Measurements from ENCODE around the gene TUT4.

Gene TUT4

GRCh38 chr1:52554267-52554640, 1.4 kb upstream of the TUT4 start:
- no peak for TF ChIP-seq ZNF274 (IDR thresholded peaks at IDR 0.05; ENCODE audit: low read depth, low read length)
- peak overlapping the region; percentile 86; the same call in 1 of the 2 replicates for H3K4me3 ChIP-seq (ENCODE audit: low read length)

DNA sequence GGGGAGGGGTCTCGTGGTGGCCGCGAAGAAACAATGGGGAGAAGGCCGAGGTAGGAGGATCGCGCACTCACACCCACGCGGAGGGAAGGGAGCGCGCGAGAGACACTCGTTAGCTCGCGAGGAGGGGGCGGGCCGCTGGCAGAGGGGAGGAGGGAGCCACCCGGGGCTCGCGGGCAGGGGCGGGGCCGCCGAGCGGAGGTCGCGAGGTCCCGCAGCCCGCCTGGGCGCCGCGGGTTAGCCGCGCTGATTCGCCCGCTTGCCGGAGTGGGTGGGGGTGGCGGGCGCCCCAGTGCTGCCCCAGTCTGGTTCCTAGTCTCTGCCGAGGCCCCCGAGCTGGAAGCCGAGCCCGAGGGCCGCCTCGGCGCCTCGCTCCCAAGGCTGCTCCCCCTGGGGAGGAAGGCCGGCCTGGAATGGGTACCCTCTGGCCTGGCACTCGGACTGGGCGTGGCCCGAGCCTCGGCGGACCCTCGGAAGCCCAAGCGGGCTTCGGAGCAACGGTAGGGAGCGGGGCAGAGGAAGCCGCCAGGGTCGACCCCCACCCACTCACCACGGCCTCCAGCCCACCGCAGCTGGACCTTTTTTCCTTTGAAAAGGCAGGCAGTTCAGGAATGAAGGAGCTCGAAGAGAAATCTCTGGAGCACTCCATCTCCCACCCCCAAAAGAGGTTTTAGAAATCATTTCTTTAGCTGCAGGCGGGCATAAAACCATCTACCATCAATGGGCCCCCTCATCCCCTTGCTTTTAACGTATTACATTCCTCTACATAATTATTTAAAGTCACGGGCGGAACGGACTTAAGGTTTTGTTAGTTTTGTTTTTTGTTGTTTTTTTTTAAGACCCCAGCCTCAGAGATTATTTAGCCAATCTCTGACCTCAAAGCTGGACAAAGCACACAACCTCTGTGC, 722 bp upstream of the TUT4 start:
- H3K4me3 ChIP-seq (ENCODE audit: low read length), result peak overlapping the region; percentile 86
- no peak for TF ChIP-seq ZNF274 (IDR thresholded peaks at IDR 0.05; ENCODE audit: low read depth, low read length)

- peak overlapping the region; percentile 86 for H3K4me3 ChIP-seq (ENCODE audit: low read length)
- TF ChIP-seq ZNF274 (IDR thresholded peaks at IDR 0.05; ENCODE audit: low read depth, low read length), result no peak
Observed at GRCh38 chr1:52552236-52552504, 722 bp downstream of the TUT4 start.

GRCh38 chr1:52551507-52552235, 1.2 kb downstream of the TUT4 start:
- peak overlapping the region; percentile 86 for H3K4me3 ChIP-seq (ENCODE audit: low read length)
- no peak for TF ChIP-seq ZNF274 (IDR thresholded peaks at IDR 0.05; ENCODE audit: low read depth, low read length)

GRCh38 chr1:52550447-52550846, 2.4 kb downstream of the TUT4 start:
- no peak overlapping the region for H3K4me3 ChIP-seq (ENCODE audit: low read length)
- TF ChIP-seq ZNF274 (IDR thresholded peaks at IDR 0.05; ENCODE audit: low read depth, low read length), result no peak

GRCh38 chr1:52549267-52549666, 3.6 kb downstream of the TUT4 start:
- TF ChIP-seq ZNF274 (IDR thresholded peaks at IDR 0.05; ENCODE audit: low read depth, low read length), result no peak
- no peak overlapping the region for H3K4me3 ChIP-seq (ENCODE audit: low read length)

DNA sequence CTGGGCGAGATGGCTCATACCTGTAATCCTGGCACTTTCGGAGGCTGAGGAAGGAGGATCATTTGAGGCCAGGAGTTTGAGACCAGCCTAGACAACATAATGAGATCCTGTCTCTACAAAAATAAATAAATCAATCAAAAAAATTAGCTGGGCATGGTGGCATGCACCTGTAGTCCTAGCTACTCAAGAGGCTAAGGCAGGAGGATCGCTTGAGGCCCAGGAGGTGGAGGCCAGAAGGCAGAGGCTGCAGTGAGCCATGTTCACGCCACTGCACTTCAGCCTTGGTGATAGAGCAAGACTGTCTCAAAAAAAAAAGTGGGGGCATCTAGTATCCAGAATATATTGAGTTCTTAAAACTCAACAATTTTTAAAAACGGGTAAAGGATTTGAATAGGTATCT, 6.0 kb downstream of the TUT4 start:
- no peak for TF ChIP-seq ZNF274 (IDR thresholded peaks at IDR 0.05; ENCODE audit: low read depth, low read length)
- no peak overlapping the region for H3K4me3 ChIP-seq (ENCODE audit: low read length)

GRCh38 chr1:52544665-52545525, 8.0 kb downstream of the TUT4 start:
- TF ChIP-seq ZNF274 (IDR thresholded peaks at IDR 0.05; ENCODE audit: low read depth, low read length), result no peak
- H3K4me3 ChIP-seq (ENCODE audit: low read length), result no peak overlapping the region

DNA sequence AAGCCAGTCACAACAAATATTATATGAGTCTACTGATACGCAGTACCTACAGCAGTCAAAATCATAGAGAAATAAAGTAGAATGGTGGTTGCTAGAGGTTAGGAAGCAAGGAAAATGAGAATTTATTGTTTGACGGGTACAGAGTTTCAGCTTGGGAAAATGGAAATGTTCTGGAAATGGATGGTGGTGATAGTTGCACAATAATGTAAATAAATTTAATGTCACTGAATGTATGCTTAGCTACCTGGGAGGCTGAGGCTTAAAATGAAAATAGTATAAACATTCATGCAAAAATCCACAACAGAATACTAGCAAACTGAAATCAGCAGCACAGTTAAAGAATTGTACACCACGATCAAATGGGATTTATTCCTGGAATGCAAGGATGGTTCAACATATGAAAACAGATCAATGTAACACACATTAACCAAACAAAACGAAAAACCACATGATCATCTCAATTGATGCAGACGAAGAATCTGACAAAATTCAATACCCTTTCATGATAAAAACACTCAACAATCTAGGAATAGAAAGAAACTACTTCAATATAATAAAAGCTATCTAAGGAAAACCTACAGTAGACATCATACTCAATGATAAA, 10.7 kb downstream of the TUT4 start:
- no peak overlapping the region for H3K4me3 ChIP-seq (ENCODE audit: low read length)
- TF ChIP-seq ZNF274 (IDR thresholded peaks at IDR 0.05; ENCODE audit: low read depth, low read length), result no peak

DNA sequence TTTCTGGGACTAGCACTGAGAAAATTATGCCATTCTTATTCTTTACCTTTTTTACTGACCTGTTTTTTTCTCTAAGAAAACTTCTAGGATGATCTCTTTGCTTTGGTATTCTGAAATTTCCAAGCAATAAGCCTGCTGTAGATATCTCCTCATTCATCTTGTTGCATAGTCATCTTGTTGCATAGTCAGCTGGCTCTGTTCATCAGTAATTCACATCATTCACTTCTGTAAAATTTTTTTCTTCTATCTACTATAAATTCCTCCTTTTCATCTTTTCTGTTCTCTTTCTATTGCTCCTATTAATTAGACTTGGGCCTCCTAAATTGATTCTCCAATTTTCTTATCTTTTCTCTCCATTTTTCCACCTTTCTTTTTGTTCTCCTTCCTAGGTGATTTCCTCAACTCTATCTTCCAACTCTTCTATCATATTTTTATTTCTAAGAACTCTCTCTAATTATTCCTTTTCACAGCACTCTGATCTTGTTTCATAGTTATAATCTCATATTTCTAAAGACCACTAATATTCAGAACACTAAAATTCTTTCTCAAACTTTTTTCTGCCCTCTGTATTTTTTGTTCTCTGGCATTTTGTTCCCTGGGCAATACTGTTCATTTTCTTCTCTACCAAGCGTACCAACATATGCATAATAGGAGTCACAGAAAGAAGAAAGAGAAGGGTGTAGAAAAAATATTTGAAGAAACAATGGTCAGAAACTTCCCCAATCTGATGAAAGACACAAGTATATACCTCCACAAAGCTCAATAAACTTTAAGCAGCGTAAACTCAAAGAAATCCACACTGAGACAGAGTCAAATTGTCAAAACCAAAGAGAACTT, 17.7 kb downstream of the TUT4 start:
- no peak for TF ChIP-seq ZNF274 (IDR thresholded peaks at IDR 0.05; ENCODE audit: low read depth, low read length)

DNA sequence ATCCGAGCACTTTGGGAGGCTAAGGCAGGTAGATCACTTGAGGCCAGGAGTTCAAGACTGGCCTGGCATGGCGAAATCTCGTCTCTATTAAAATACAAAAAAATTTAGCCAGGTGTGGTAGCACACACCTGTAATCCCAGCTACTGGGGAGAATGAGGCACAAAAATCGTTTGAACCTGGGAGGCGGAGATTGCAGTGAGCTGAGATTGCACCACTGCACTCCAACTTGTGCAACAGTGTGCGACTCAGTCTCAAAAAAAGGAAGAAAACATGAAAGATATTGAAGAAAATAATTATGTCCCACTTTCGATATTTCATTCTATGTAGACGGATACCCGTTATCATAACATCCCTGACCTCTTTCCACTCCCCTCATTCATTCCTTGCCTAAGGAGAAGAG, 19.2 kb downstream of the TUT4 start:
- TF ChIP-seq ZNF274 (IDR thresholded peaks at IDR 0.05; ENCODE audit: low read depth, low read length), result no peak
- no peak overlapping the region for H3K4me3 ChIP-seq (ENCODE audit: low read length)

More for the DNA sequence above, 17.7 kb downstream of the TUT4 start:
- no peak overlapping the region for H3K4me3 ChIP-seq (ENCODE audit: low read length)

- H3K4me3 ChIP-seq (ENCODE audit: low read length), result no peak overlapping the region
- no peak for TF ChIP-seq ZNF274 (IDR thresholded peaks at IDR 0.05; ENCODE audit: low read depth, low read length)
Observed at GRCh38 chr1:52532731-52533327, 20.1 kb downstream of the TUT4 start.

GRCh38 chr1:52532247-52532646, 20.6 kb downstream of the TUT4 start:
- TF ChIP-seq ZNF274 (IDR thresholded peaks at IDR 0.05; ENCODE audit: low read depth, low read length), result no peak
- H3K4me3 ChIP-seq (ENCODE audit: low read length), result peak overlapping the region; percentile 14; the same call in 1 of the 2 replicates

All from GM08714 (cell line).